A549 (cell line): ENCODE measurements around the gene DLGAP1. TPM values are rescaled to one million over a fixed set of nuclear protein-coding genes. Genes with fewer than 3 reads are reported as not detected.

Experiments used
- ATAC-seq, 2 experiments: fragments of 200-7000 bp in 1 of 2; fragments of >200 bp in 1 of 2; cut with Nextera tagmentation in 1 of 2; cut with Tn5 transposase in 1 of 2; 3 replicates each; pipeline versions ENCODE4 v1.8.0 to v1.9.1; 2018 to 2020; ENCODE audit warnings: mild to moderate bottlenecking in 1 of 2, moderate library complexity in 1 of 2
- CTCF ChIA-PET: fragments of 300-600 bp; sonication (Branson Sonifier 250); formaldehyde crosslinking; extraction: SDS; loops from one replicate; lab custom pipeline; 2021; ENCODE audit warnings: antibody characterized with exemption, inconsistent platforms; lab: Yijun Ruan, JAX
- POLR2A ChIA-PET: fragments of 350-600 bp; formaldehyde crosslinking; extraction: SDS; loops from one replicate; lab custom pipeline; 2021; ENCODE audit warnings: antibody characterized with exemption, inconsistent platforms; lab: Yijun Ruan, JAX
- DNase-seq, 2 experiments: peaks; one replicate each; pipeline versions ENCODE4 v3.0.0 to v3.0.0-alpha.2; 2011 to 2016; ENCODE audit warnings: low read depth in 1 of 2, low spot score in 1 of 2
- FAIRE-seq: peaks from 2 replicates; lab custom pipeline; 2011; peaks lifted over from hg19 to GRCh38; lab: Jason Lieb, UNC
- H3K27ac ChIP-seq, 2 experiments: fragments of >200 bp; sonication (Bioruptor Twin); formaldehyde crosslinking; 3 replicates each; pipeline ENCODE4 v1.5.1; 2016 to 2017
- H3K4me1 ChIP-seq: fragments of >200 bp; sonication (Bioruptor Twin); formaldehyde crosslinking; 3 replicates; pipeline ENCODE4 v1.6.1; 2016
- H3K4me2 ChIP-seq: fragments of >200 bp; sonication (Bioruptor Twin); formaldehyde crosslinking; 3 replicates; pipeline ENCODE4 v1.6.1; 2016
- H3K4me3 ChIP-seq: fragments of >200 bp; sonication (Bioruptor Twin); formaldehyde crosslinking; 3 replicates; pipeline ENCODE4 v1.5.1; 2016
- H3K9me3 ChIP-seq: fragments of >200 bp; sonication (Bioruptor Twin); formaldehyde crosslinking; 3 replicates; pipeline ENCODE4 v1.6.1; 2016
- ATOH8 ChIP-seq: fragments of 250-450 bp; sonication (Bioruptor Pico); IDR thresholded peaks from 2 replicates; pipeline ENCODE4 v1.5.0; 2020; ENCODE audit warnings: low read depth, mild to moderate bottlenecking, moderate library complexity
- BCL3 ChIP-seq: fragments of >200 bp; sonication (Bioruptor Twin); formaldehyde crosslinking; IDR thresholded peaks from 3 replicates; pipeline ENCODE4 v1.6.1; 2016
- BHLHE40 ChIP-seq: IDR thresholded peaks from 2 replicates; pipeline ENCODE4 v1.6.1; 2012; ENCODE audit warnings: low read depth, low read length, inconsistent platforms
- CBX2 ChIP-seq: fragments of 200-600 bp; sonication (generic); IDR thresholded peaks from 2 replicates; pipeline ENCODE4 v1.6.1; 2016; ENCODE audit warnings: low read depth, mild to moderate bottlenecking, borderline replicate concordance
- CBX8 ChIP-seq: fragments of 200-600 bp; sonication (generic); IDR thresholded peaks from 2 replicates; pipeline ENCODE4 v1.6.1; 2016
- CEBPB ChIP-seq, 2 experiments: fragments of >200 bp in 1 of 2; sonication (Bioruptor Twin) in 1 of 2; formaldehyde crosslinking in 1 of 2; IDR thresholded peaks; 2 replicates each; pipeline ENCODE4 v1.6.1; 2012 to 2016
- CHD2 ChIP-seq: fragments of 150-350 bp; IDR thresholded peaks from 2 replicates; pipeline ENCODE4 v1.6.1; 2014; ENCODE audit warnings: low read length; ENCODE audit not compliant: partially characterized antibody
- CHD4 ChIP-seq: fragments of 200-600 bp; sonication (generic); IDR thresholded peaks from 2 replicates; pipeline ENCODE4 v1.6.1; 2016; ENCODE audit warnings: antibody characterized with exemption, mild to moderate bottlenecking, borderline replicate concordance
- E2F6 ChIP-seq: IDR thresholded peaks from 2 replicates; pipeline ENCODE4 v1.6.1; 2012; ENCODE audit warnings: low read depth, borderline replicate concordance
- EHF ChIP-seq: fragments of 250-450 bp; sonication (Bioruptor Pico); IDR thresholded peaks from 2 replicates; pipeline ENCODE4 v1.5.0; 2020; ENCODE audit warnings: mild to moderate bottlenecking
- ELK1 ChIP-seq: fragments of 150-350 bp; IDR thresholded peaks from 2 replicates; pipeline ENCODE4 v1.6.1; 2014; ENCODE audit warnings: low read depth, mild to moderate bottlenecking, low read length
- FOSL2 ChIP-seq, 2 experiments: fragments of 450-650 bp in 1 of 2; fragments of >200 bp in 1 of 2; sonication (Bioruptor Twin) in 1 of 2; formaldehyde crosslinking; IDR thresholded peaks; 2 replicates each; pipeline versions ENCODE4 v1.5.0 to v1.6.1; 2016 to 2020; ENCODE audit warnings: mild to moderate bottlenecking in 1 of 2, moderate library complexity in 1 of 2
- FOXS1 ChIP-seq: fragments of 250-450 bp; sonication (Bioruptor Pico); IDR thresholded peaks from 2 replicates; pipeline ENCODE4 v1.5.0; 2020; ENCODE audit warnings: mild to moderate bottlenecking, moderate library complexity
- HDAC2 ChIP-seq: fragments of 200-600 bp; sonication (generic); IDR thresholded peaks from 2 replicates; pipeline ENCODE4 v1.6.1; 2016
- HES2 ChIP-seq: fragments of >200 bp; sonication (Bioruptor Twin); formaldehyde crosslinking; IDR thresholded peaks from 2 replicates; pipeline ENCODE4 v1.6.1; 2016
- JUNB ChIP-seq: fragments of >200 bp; sonication (Bioruptor Twin); formaldehyde crosslinking; IDR thresholded peaks from 2 replicates; pipeline ENCODE4 v1.6.1; 2016
- KDM1A ChIP-seq: fragments of 200-600 bp; sonication (generic); IDR thresholded peaks from 2 replicates; pipeline ENCODE4 v1.6.1; 2016; ENCODE audit warnings: low read depth, mild to moderate bottlenecking
- KDM5A ChIP-seq: fragments of 200-600 bp; sonication (generic); IDR thresholded peaks from 2 replicates; pipeline ENCODE4 v1.6.1; 2016; ENCODE audit warnings: antibody characterized with exemption, mild to moderate bottlenecking
- MAFK ChIP-seq: fragments of 450-650 bp; IDR thresholded peaks from 2 replicates; pipeline ENCODE4 v1.6.1; 2014; ENCODE audit not compliant: partially characterized antibody
- MAX ChIP-seq: IDR thresholded peaks from 2 replicates; pipeline ENCODE4 v1.6.1; 2012
- MYC ChIP-seq: IDR thresholded peaks from 2 replicates; pipeline ENCODE4 v1.6.1; 2012; ENCODE audit warnings: mild to moderate bottlenecking, inconsistent platforms, low read length, improper control_type of control experiment, borderline replicate concordance
- NR3C1 ChIP-seq: fragments of >200 bp; sonication (Bioruptor Twin); formaldehyde crosslinking; IDR thresholded peaks from 3 replicates; pipeline ENCODE4 v1.6.1; 2017
- PBX3 ChIP-seq: IDR thresholded peaks from 2 replicates; pipeline ENCODE4 v1.6.1; 2012
- PHF8 ChIP-seq: fragments of 200-600 bp; sonication (generic); IDR thresholded peaks from 2 replicates; pipeline ENCODE4 v1.6.1; 2016; ENCODE audit warnings: low read depth, mild to moderate bottlenecking, antibody characterized with exemption, moderate library complexity, borderline replicate concordance
- POLR2A ChIP-seq: IDR thresholded peaks from 2 replicates; pipeline ENCODE4 v1.6.1; 2012; ENCODE audit warnings: mild to moderate bottlenecking, low read length
- RAD21 ChIP-seq, 2 experiments: fragments of >200 bp in 1 of 2; sonication (Bioruptor Twin) in 1 of 2; formaldehyde crosslinking in 1 of 2; IDR thresholded peaks in 1 of 2; conservative IDR thresholded peaks in 1 of 2; 2 replicates in 1 of 2; 3 replicates in 1 of 2; pipeline ENCODE4 v1.6.1; 2012 to 2018; ENCODE audit warnings: inconsistent platforms in 1 of 2
- ZFP36 ChIP-seq: fragments of 450-650 bp; IDR thresholded peaks from 2 replicates; pipeline ENCODE4 v1.6.1; 2014; ENCODE audit warnings: borderline replicate concordance; ENCODE audit not compliant: partially characterized antibody
- WGBS: methylation state at CpG from one replicate; pipeline ENCODE4 v1.1.6; 2017; ENCODE audit errors: missing lambda C conversion rate; 5-methylcytosine and 5-hydroxymethylcytosine counted together
- polyA plus RNA-seq, 4 experiments: library from polyadenylated mRNA; depleted of rRNA in 3 of 4; stranded (reverse); fragments of >200 nt; fragmentation: RNase III in 1 of 4; extraction: RNeasy Plus Mini Kit Qiagen cat#74134 plus additional on column Dnase treatment in 1 of 4; gene quantifications; 2 replicates in 3 of 4; 3 replicates in 1 of 4; pipeline ENCODE4 v1.2.3, GENCODE V29; 2011 to 2017

DLGAP1 gene
- polyA plus RNA-seq, 2 of the 4 experiments (the other 2 are of a cell fraction) = 0.04 to 0.12 TPM

- FAIRE-seq = no peak
- H3K9me3 ChIP-seq = no peaks in the 10 kb centered on the region
- TF ChIP-seq CHD2 (no peak), FOXS1 (no peak), CHD4 (no peak), ATOH8 (CRISPR knock-in tag) (no peak), EHF (no peak), PBX3 (no peak), FOSL2 (IDR thresholded peaks at IDR 0.05) (no peak), FOSL2 (CRISPR knock-in tag; IDR thresholded peaks at IDR 0.05) (no peak), MYC (no peak), ELK1 (no peak), POLR2A (no peak), RAD21 (conservative IDR thresholded peaks at IDR 0.05 in 1 of 2, IDR thresholded peaks at IDR 0.05 in 1 of 2) (no peak), KDM5A (no peak), MAX (no peak), HES2 (no peak), CEBPB (IDR thresholded peaks at IDR 0.05) (no peak), JUNB (no peak), ZFP36 (no peak), BCL3 (no peak), MAFK (no peak)
- H3K27ac ChIP-seq = no peak overlapping the region
- no peak overlapping the region for H3K4me2 ChIP-seq
- no peaks in the 10 kb centered on the region for H3K4me1 ChIP-seq
- ChIA-PET CTCF (no interaction called here), POLR2A (no interaction called here)
- no peak overlapping the region for H3K4me3 ChIP-seq
- no peak for DNase-seq
- no peak for ATAC-seq
- 8% methylated on average over 4 of the region's 4 CpGs for WGBS
These were observed 96.5 kb downstream of the DLGAP1 start for GRCh38 chr18:4358618-4359017.

- Histone ChIP-seq H3K27ac (no peak overlapping the region), H3K9me3 (no peaks in the 10 kb centered on the region), H3K4me3 (no peak overlapping the region), H3K4me1 (no peaks in the 10 kb centered on the region), H3K4me2 (no peak overlapping the region)
- POLR2A ChIA-PET = no interaction called here
- CTCF ChIA-PET = no interaction called here
- no peak for ATAC-seq
- no peak for TF ChIP-seq CBX8
- no peak for TF ChIP-seq BHLHE40
- TF ChIP-seq E2F6 = no peak
- TF ChIP-seq NR3C1 = no peak
- no peak for TF ChIP-seq HDAC2
- TF ChIP-seq ZFP36 = no peak
- TF ChIP-seq POLR2A = no peak
- no peak for TF ChIP-seq PHF8
- no peak for TF ChIP-seq KDM1A
- no peak for TF ChIP-seq MAFK
- TF ChIP-seq CBX2 = no peak
- WGBS = 6% methylated on average over 4 of the region's 4 CpGs
- no peak for DNase-seq
- FAIRE-seq = no peak
These were observed 97.5 kb downstream of the DLGAP1 start for GRCh38 chr18:4357579-4357978.
